Neutrophil (primary cell): ENCODE data around the gene GRM1.

Experiments used
- H3K27ac ChIP-seq: fragments of 200-600 bp; sonication (generic); 2 replicates; pipeline ENCODE4 v1.5.1; 2016; ENCODE audit warnings: mild to moderate bottlenecking, moderate library complexity
- H3K27me3 ChIP-seq: fragments of 200-600 bp; sonication (generic); 2 replicates; pipeline ENCODE4 v1.6.0; 2016; ENCODE audit warnings: mild to moderate bottlenecking
- H3K36me3 ChIP-seq: fragments of 200-600 bp; sonication (generic); 2 replicates; pipeline ENCODE4 v1.5.1; 2017
- H3K4me1 ChIP-seq, 2 experiments: fragments of 200-600 bp in 1 of 2; sonication (generic) in 1 of 2; 1 replicate in 1 of 2; 2 replicates in 1 of 2; pipeline versions ENCODE4 v1.5.1 to v1.6.1; 2013 to 2016; ENCODE audit warnings: low read depth in 1 of 2, low read length in 1 of 2, mild to moderate bottlenecking in 1 of 2, moderate library complexity in 1 of 2; ENCODE audit not compliant: control insufficient read depth in 1 of 2, insufficient read depth in 1 of 2
- H3K4me3 ChIP-seq, 2 experiments: fragments of 200-600 bp in 1 of 2; sonication (generic) in 1 of 2; 1 replicate in 1 of 2; 2 replicates in 1 of 2; pipeline ENCODE4 v1.5.1; 2013 to 2016; ENCODE audit warnings: low read depth in 1 of 2, low read length in 1 of 2, mild to moderate bottlenecking in 1 of 2, moderate library complexity in 1 of 2
- H3K9me3 ChIP-seq: fragments of 200-600 bp; sonication (generic); 2 replicates; pipeline ENCODE4 v1.5.1; 2016
- CTCF ChIP-seq: fragments of 200-600 bp; sonication (generic); IDR thresholded peaks from 2 replicates; pipeline ENCODE4 v1.5.1; 2016; ENCODE audit warnings: antibody characterized with exemption

Gene GRM1

GRCh38 chr6:146028851-146029572 lies at the start of gene GRM1:
Gene GRM1 (plus strand): TSS chr6:146029062. CDS start chr6:146029518, 456 bp downstream.
- Histone ChIP-seq H3K4me3 (no peak within 1 kb of the TSS), H3K4me1 (no peaks in the 10 kb centered on the region), H3K27ac (no peak within 1 kb of the TSS), H3K27me3 (peaks cover 49% of the 10 kb centered on the region), H3K9me3 (no peaks in the 10 kb centered on the region), H3K36me3 (no peaks in the 10 kb centered on the region)
- TF ChIP-seq CTCF: no peak

- Histone ChIP-seq H3K9me3 (no peaks in the 10 kb centered on the region), H3K36me3 (no peaks in the 10 kb centered on the region), H3K4me3 (no peak overlapping the region), H3K4me1 (no peaks in the 10 kb centered on the region), H3K27me3 (no peaks in the 10 kb centered on the region), H3K27ac (no peak overlapping the region)
- no peak for TF ChIP-seq CTCF
These were observed 19.5 kb upstream of the GRM1 start for GRCh38 chr6:146009338-146009737.

DNA sequence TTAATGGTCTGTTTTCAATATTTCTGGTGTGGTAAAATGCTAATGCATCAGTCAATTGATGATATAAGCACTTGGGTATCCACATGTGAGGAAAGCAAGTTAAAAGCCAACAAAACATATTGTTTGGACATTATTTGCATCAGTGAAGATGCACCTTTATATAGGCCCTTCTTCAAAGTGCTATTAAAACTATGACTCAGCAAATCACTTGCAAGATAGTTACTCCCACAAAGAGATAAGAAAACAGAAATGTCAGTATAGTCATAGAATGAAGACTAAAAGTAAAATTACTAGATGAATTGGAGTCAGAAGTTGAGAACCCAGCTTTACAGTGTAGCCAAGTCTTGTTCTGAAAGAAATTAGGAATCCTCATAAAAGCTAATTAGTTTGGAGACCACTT lies 14.6 kb upstream of the GRM1 start:
- Histone ChIP-seq H3K9me3 (no peaks in the 10 kb centered on the region), H3K4me1 (no peaks in the 10 kb centered on the region), H3K4me3 (no peak overlapping the region), H3K27ac (no peak overlapping the region), H3K36me3 (no peaks in the 10 kb centered on the region), H3K27me3 (no peaks in the 10 kb centered on the region)
- TF ChIP-seq CTCF: no peak

GRCh38 chr6:146017672-146018071 lies 11.2 kb upstream of the GRM1 start:
- no peak overlapping the region for H3K27ac ChIP-seq
- no peaks in the 10 kb centered on the region for H3K27me3 ChIP-seq
- H3K4me1 ChIP-seq: no peaks in the 10 kb centered on the region
- TF ChIP-seq CTCF: no peak
- no peaks in the 10 kb centered on the region for H3K9me3 ChIP-seq
- no peaks in the 10 kb centered on the region for H3K36me3 ChIP-seq
- H3K4me3 ChIP-seq: no peak overlapping the region

DNA sequence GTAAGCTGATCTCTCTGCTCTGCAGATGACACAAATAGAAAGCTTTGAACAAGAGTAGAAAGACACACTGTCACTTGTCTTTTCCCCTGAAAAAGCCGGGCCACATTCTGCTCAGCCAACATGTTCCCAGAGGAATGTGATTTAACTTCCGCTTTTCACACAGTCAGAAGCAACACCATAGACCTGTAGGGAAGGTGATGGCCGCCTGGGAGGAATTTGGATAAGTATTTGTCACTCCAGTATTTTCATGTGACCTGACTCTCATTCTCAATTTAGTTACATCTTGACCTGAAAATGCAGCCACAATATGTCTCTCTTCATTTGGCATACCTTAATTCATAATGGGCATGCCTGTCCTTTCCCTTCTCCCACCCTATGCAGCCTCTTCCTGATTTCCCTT lies 2.0 kb upstream of the GRM1 start:
- Histone ChIP-seq H3K9me3 (no peaks in the 10 kb centered on the region), H3K4me3 (no peak overlapping the region), H3K36me3 (no peaks in the 10 kb centered on the region), H3K27ac (no peak overlapping the region), H3K27me3 (peaks cover 49% of the 10 kb centered on the region), H3K4me1 (no peaks in the 10 kb centered on the region)
- TF ChIP-seq CTCF: no peak
